Effector memory CD8-positive, alpha-beta T cell (primary cell): ENCODE measurements around the gene CTSZ.

Experiments used
- ATAC-seq: fragments of 150-1000 bp; cut with Tn5 transposase; replicated peaks from 2 replicates; pipeline ENCODE4 v1.10.0; 2021; ENCODE audit warnings: mild to moderate bottlenecking, moderate library complexity
- DNase-seq, 3 experiments: peaks; one replicate each; pipeline ENCODE4 v3.0.0; 2021
- H3K27ac Mint-ChIP-seq, 2 donors: one replicate each; pipeline ENCODE4 v1.8.0; 2022; ENCODE audit warnings: mild to moderate bottlenecking in 2 of 2, mixed read lengths in 2 of 2, moderate library complexity in 2 of 2
- H3K27me3 Mint-ChIP-seq, 2 donors: one replicate each; pipeline ENCODE4 v1.8.0; 2022; ENCODE audit warnings: mixed read lengths in 2 of 2
- H3K36me3 Mint-ChIP-seq: one replicate; pipeline ENCODE4 v1.8.0; 2022; ENCODE audit warnings: mild to moderate bottlenecking, moderate library complexity, mixed read lengths; ENCODE audit not compliant: insufficient read depth
- H3K4me1 Mint-ChIP-seq, 2 donors: one replicate each; pipeline ENCODE4 v1.8.0; 2022; ENCODE audit warnings: low read depth in 2 of 2, mixed read lengths in 2 of 2
- H3K4me3 Mint-ChIP-seq, 2 donors: one replicate each; pipeline ENCODE4 v1.8.0; 2022; ENCODE audit warnings: mild to moderate bottlenecking in 2 of 2, mixed read lengths in 2 of 2, moderate library complexity in 2 of 2
- H3K9me3 Mint-ChIP-seq, 2 donors: one replicate each; pipeline ENCODE4 v1.8.0; 2022; ENCODE audit warnings: mixed read lengths in 2 of 2
- total RNA-seq, 9 experiments: gene quantifications; one replicate each; lab custom pipeline; 2026; lab: John Stamatoyannopoulos, UW

Gene CTSZ
- 15.5 to 26.9 (median 19.7) reads per million in 9 experiments for total RNA-seq

- Mint-ChIP-seq H3K27ac (peak within 1 kb of the TSS; percentile 86 to 97), H3K27me3 (no peaks in the 10 kb centered on the region), H3K4me3 (peak within 1 kb of the TSS; percentile 82 to 86), H3K9me3 (no peaks in the 10 kb centered on the region), H3K36me3 (peaks cover 8% of the 10 kb centered on the region), H3K4me1 (peaks cover 35 to 36% of the 10 kb centered on the region in 2 donors)
- peak; percentile 66 for ATAC-seq
- peak in 2 of 3 experiments; percentile 24 to 26 for DNase-seq
Observed at GRCh38 chr20:59006864-59007664, at the start of gene CTSZ. CTSZ (minus strand) TSS chr20:59007254; CDS start chr20:59007128, 126 bp downstream.

- ATAC-seq (peak; percentile 43), DNase-seq (peak; percentile 14 to 33 (median 17))
- H3K4me3 Mint-ChIP-seq, result no peak overlapping the region
- H3K4me1 Mint-ChIP-seq, result no peaks in the 10 kb centered on the region
- H3K27me3 Mint-ChIP-seq, result peaks cover 34 to 40% of the 10 kb centered on the region in 2 donors
- H3K9me3 Mint-ChIP-seq, result no peaks in the 10 kb centered on the region
- H3K27ac Mint-ChIP-seq, result no peak overlapping the region
- H3K36me3 Mint-ChIP-seq, result no peaks in the 10 kb centered on the region
Observed at GRCh38 chr20:59055302-59055701, 48.2 kb upstream of the CTSZ start.

- H3K9me3 Mint-ChIP-seq, result no peaks in the 10 kb centered on the region
- H3K4me3 Mint-ChIP-seq, result no peak overlapping the region
- no peaks in the 10 kb centered on the region for H3K36me3 Mint-ChIP-seq
- H3K4me1 Mint-ChIP-seq, result no peaks in the 10 kb centered on the region
- peaks cover 49 to 64% of the 10 kb centered on the region in 2 donors for H3K27me3 Mint-ChIP-seq
- DNase-seq (no peak), ATAC-seq (no peak)
- H3K27ac Mint-ChIP-seq, result no peak overlapping the region
Observed at GRCh38 chr20:59051666-59052185, 44.7 kb upstream of the CTSZ start.

DNA sequence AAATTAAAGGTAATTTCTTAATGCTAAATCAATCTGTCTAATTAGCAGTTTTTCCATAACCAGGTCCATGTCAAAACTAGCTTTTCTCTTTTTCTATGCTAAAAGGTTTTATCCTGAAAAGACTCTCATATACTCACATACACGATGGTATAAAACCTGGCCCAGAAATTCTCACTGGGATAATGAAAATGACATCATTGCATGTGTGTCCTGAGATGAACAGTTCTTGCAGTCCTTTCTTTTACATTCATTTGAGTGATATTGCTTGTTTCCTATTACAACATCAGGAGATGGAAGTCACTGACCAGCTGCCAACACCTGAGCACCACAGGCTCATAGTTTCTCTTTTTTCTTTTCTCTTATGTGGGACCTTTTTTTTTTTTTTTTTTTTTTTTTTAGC is 43.4 kb upstream of the CTSZ start:
- DNase-seq (no peak), ATAC-seq (no peak)
- H3K27ac Mint-ChIP-seq, result no peak overlapping the region
- peaks cover 49 to 64% of the 10 kb centered on the region in 2 donors for H3K27me3 Mint-ChIP-seq
- no peak overlapping the region for H3K4me3 Mint-ChIP-seq
- H3K9me3 Mint-ChIP-seq, result no peaks in the 10 kb centered on the region
- H3K4me1 Mint-ChIP-seq, result no peaks in the 10 kb centered on the region
- no peaks in the 10 kb centered on the region for H3K36me3 Mint-ChIP-seq

DNA sequence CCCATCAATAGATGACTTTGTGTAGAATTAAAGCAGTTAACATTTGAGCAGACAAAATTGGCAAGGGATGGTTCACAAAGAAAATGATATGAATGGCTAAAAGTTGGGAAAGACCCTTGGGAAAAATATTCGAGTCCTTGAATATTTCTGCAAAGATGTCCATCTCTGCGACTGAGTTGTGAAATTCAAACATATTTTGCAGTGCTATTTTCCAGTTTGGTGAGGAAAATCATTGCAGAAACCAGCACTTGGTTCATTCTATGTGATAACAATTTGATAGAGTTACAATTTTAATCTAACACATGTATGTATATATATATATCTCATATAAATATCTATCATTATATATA is 41.6 kb upstream of the CTSZ start:
- H3K9me3 Mint-ChIP-seq, result no peaks in the 10 kb centered on the region
- H3K27ac Mint-ChIP-seq, result no peak overlapping the region
- no peaks in the 10 kb centered on the region for H3K36me3 Mint-ChIP-seq
- no peak for ATAC-seq
- no peak overlapping the region for H3K4me3 Mint-ChIP-seq
- peaks cover 43 to 53% of the 10 kb centered on the region in 2 donors for H3K27me3 Mint-ChIP-seq
- no peak for DNase-seq
- H3K4me1 Mint-ChIP-seq, result peaks cover 4 to 5% of the 10 kb centered on the region in 2 donors

DNA sequence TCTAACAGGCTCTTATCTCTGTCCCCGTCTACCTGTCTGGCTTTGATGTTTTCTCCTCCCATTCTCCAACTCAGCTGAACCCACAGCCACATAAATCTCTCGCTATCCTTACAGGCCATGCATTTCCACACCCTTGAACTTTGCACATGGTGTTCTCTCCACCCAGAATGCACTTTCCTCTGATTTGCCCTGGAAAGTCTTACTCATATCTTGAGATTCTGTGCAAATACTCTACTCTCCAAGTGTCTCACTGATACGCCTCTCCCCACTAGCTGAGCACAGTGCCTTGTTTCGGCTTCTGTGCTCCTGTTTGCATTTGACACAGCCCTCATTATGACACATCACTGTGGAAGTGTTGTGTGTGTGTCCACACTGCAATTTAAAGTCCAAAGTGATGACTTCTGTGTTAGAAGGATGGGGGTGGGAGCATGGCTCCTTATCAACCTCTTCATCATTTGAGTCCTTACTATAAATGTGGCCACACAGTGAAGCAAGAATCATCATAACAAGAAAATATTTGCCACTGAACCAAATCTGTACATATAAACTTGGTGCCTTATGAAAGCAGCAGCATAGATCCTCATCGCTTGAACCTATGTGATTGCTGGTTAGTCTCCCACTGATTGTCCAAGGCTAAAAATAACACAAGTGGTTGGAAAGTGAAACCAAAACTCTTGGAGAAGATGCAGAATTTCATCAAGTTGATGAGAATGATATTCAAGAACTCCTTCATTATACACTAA is 41.1 kb upstream of the CTSZ start:
- Mint-ChIP-seq H3K27me3 (peaks cover 38 to 48% of the 10 kb centered on the region in 2 donors), H3K4me3 (no peak overlapping the region), H3K4me1 (peaks cover 9 to 11% of the 10 kb centered on the region in 2 donors), H3K27ac (no peak overlapping the region), H3K9me3 (no peaks in the 10 kb centered on the region), H3K36me3 (peaks cover 5% of the 10 kb centered on the region)
- DNase-seq (no peak), ATAC-seq (no peak)

- peaks cover 32 to 39% of the 10 kb centered on the region in 2 donors for H3K27me3 Mint-ChIP-seq
- H3K4me3 Mint-ChIP-seq, result no peak overlapping the region
- H3K4me1 Mint-ChIP-seq, result peaks cover 10 to 12% of the 10 kb centered on the region in 2 donors
- peaks cover 8% of the 10 kb centered on the region for H3K36me3 Mint-ChIP-seq
- no peak for ATAC-seq
- DNase-seq, result no peak
- H3K9me3 Mint-ChIP-seq, result no peaks in the 10 kb centered on the region
- H3K27ac Mint-ChIP-seq, result no peak overlapping the region
Observed at GRCh38 chr20:59046862-59047261, 39.8 kb upstream of the CTSZ start.

- Mint-ChIP-seq H3K36me3 (peaks cover 28% of the 10 kb centered on the region), H3K27me3 (peaks cover 14 to 18% of the 10 kb centered on the region in 2 donors), H3K4me3 (no peak overlapping the region), H3K9me3 (no peaks in the 10 kb centered on the region), H3K4me1 (peaks cover 26 to 30% of the 10 kb centered on the region in 2 donors), H3K27ac (peak overlapping the region; percentile 93 to 96)
- no peak for DNase-seq
- ATAC-seq, result no peak
Observed at GRCh38 chr20:59044796-59045195, 37.7 kb upstream of the CTSZ start.

DNA sequence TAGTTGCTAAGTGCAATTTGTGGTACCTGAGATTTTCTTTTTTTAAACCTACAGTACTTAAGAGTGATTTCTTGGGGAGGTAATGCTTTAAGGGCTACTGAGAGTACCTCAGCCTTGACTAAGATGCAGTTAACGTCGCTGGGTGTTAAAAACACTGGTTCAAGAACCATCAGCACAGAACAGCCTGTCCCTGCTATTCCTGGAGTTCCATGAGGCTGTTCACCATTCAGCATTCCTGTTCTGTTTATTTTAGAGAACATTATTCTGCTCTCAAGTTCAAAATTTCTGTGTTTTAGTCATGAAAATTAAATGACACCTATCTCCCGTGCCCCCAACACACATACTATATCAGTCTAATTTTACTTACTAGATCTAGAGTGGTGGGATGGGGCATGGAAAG is 37.2 kb upstream of the CTSZ start:
- no peak for DNase-seq
- Mint-ChIP-seq H3K27ac (peak overlapping the region; percentile 93 to 96), H3K27me3 (peaks cover 10 to 13% of the 10 kb centered on the region in 2 donors), H3K4me3 (no peak overlapping the region), H3K9me3 (no peaks in the 10 kb centered on the region), H3K36me3 (peaks cover 28% of the 10 kb centered on the region), H3K4me1 (peaks cover 26 to 31% of the 10 kb centered on the region in 2 donors)
- ATAC-seq, result no peak

- Mint-ChIP-seq H3K4me1 (peaks cover 26 to 35% of the 10 kb centered on the region in 2 donors), H3K27me3 (peaks cover 8 to 10% of the 10 kb centered on the region in 2 donors), H3K9me3 (no peaks in the 10 kb centered on the region), H3K4me3 (peak overlapping the region; percentile 84 to 89), H3K36me3 (peaks cover 30% of the 10 kb centered on the region), H3K27ac (peak overlapping the region; percentile 93 to 96)
- peak in 1 of 3 experiments; percentile 3 for DNase-seq
- ATAC-seq, result peak; percentile 8
Observed at GRCh38 chr20:59043698-59044097, 36.6 kb upstream of the CTSZ start.

- Mint-ChIP-seq H3K27ac (peak overlapping the region; percentile 93 to 96), H3K9me3 (no peaks in the 10 kb centered on the region), H3K27me3 (peaks cover 3 to 5% of the 10 kb centered on the region in 2 donors), H3K4me3 (peak overlapping the region; percentile 84 to 89), H3K4me1 (peaks cover 26 to 35% of the 10 kb centered on the region in 2 donors), H3K36me3 (peaks cover 37% of the 10 kb centered on the region)
- peak; percentile 91 to 94 (median 93) for DNase-seq
- peak; percentile 86 for ATAC-seq
Observed at GRCh38 chr20:59042796-59043631, 36.0 kb upstream of the CTSZ start.

DNA sequence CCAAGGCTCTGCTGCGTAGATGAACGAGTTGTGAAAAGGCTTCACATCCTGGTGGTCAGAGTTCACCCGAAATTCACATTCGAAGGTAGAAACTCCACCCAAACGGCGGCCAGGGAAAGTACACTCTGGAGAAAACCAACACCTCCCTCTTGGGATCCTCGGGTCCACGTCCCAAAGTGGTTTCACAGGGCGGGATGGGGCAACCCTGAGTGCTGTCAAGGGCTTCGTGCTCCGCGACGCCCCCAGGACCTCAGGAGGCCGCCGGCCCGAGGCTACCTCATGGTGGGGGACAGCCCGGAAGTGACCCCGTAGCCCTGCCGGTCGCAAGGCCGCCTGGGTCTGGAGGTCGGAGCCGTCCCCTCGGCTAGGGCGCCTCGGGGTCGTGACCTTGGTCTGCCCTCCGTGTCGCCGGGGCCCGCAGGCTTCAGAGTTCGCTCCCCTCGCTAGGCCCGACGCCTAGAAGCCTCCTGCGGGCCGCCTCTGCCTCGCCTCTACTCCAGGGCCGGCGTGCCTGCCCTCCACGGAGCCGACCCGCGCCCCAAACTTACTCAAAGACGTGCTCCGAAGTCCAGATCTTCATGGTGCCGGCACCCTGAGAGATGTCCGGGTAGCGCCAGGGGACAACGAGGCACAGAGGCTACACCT is 35.2 kb upstream of the CTSZ start, which contains the start of gene PRELID3B:
TSS of gene PRELID3B (minus strand) at position 636 of the 645 bp plus-strand sequence. CDS start at position 580, 56 bp downstream.
- no peaks in the 10 kb centered on the region for H3K27me3 Mint-ChIP-seq
- peak within 1 kb of the TSS; percentile 84 to 89 for H3K4me3 Mint-ChIP-seq
- DNase-seq (peak in 2 of 3 experiments; percentile 15 to 36), ATAC-seq (peak; percentile 26)
- H3K27ac Mint-ChIP-seq, result peak within 1 kb of the TSS; percentile 93 to 96
- H3K4me1 Mint-ChIP-seq, result peaks cover 26 to 35% of the 10 kb centered on the region in 2 donors
- peaks cover 44% of the 10 kb centered on the region for H3K36me3 Mint-ChIP-seq
- H3K9me3 Mint-ChIP-seq, result no peaks in the 10 kb centered on the region
